HG02884 (cell line): ENCODE data around the gene MB21D2.
A peak's percentile ranks its signal among the peaks of the same experiment; 100 is the strongest.
"Not testable (repeated sequence)": the region's sequence is repeated elsewhere in the genome, so short reads cannot be mapped to it uniquely, and the experiment has no call there.

Experiments
- ATAC-seq: cut with Tn5 transposase; IDR thresholded peaks from one replicate; pipeline ENCODE4 v1.9.1; 2021; ENCODE audit warnings: mild to moderate bottlenecking, moderate library complexity; ENCODE audit not compliant: unreplicated experiment

Gene MB21D2, protein sequence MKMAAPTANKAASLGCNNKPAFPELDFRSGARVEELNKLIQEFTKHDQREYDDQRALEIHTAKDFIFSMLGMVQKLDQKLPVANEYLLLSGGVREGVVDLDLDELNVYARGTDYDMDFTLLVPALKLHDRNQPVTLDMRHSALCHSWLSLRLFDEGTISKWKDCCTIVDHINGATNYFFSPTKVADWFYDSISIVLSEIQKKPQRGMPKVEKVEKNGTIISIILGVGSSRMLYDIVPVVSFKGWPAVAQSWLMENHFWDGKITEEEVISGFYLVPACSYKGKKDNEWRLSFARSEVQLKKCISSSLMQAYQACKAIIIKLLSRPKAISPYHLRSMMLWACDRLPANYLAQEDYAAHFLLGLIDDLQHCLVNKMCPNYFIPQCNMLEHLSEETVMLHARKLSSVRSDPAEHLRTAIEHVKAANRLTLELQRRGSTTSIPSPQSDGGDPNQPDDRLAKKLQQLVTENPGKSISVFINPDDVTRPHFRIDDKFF

DNA sequence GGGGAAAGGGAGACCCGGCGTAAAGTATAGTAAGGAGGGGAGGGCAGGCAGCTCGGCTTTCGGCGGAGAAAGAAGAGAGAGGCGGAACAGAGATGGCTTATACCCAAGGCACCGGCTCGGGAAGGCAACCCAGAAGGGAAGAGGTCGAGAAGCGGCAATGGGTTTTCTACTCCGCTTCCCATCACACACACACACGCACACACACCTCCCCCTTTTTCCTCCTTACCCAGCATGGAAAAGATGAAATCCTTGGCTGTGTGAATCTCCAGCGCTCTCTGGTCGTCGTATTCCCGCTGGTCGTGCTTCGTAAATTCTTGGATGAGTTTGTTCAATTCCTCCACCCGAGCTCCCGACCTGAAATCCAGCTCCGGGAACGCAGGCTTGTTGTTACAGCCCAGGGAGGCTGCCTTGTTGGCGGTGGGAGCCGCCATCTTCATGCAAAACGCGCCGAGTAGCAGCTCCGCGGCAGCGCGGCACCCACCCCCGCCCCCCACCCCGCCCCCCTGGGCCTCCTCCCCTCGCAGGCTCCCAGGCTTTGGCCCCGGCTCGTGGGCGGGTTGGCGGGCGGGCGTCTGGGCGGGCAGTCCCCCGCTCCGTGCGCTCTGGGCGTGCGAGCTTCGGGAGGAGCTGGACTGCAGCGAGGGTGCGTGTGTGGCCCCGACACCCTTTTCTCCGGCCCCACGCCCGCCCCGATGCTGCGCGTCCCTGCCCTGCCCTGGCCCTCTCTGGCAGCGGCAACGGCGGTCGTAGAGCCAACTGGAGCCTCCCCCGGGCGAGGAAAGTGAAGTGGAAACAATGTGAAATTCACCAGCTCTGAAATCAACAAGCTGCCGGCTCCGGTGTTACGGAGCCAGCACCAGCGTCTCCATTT is at the start of gene MB21D2:
Gene MB21D2, minus strand, starts transcription at position 453 of the 871 bp plus-strand sequence. Its CDS starts 16 bp downstream, at position 437.
- ATAC-seq: peak; percentile 54

DNA sequence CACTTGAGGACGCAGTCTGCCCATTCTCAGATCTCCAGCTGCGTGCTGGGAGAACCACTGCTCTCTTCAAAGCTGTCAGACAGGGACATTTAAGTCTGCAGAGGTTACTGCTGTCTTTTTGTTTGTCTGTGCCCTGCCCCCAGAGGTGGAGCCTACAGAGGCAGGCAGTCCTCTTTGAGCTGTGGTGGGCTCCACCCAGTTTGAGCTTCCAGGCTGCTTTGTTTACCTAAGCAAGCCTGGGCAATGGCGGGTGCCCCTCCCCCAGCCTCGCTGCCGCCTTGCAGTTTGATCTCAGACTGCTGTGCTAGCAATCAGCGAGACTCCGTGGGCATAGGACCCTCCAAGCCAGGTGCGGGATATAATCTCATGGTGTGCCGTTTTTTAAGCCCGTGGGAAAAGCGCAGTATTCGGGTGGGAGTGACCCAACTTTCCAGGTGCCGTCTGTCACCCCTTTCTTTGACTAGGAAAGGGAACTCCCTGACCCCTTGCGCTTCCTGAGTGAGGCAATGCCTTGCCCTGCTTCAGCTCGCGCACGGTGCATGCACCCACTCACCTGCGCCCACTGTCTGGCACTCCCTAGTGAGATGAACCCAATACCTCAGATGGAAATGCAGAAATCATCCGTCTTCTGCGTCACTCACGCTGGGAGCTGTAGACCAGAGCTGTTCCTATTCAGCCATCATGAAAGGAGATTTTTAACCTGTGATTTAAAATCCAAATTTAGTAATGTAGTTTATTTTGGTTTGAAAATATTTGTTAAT is 47.5 kb upstream of the MB21D2 start:
- not testable (repeated sequence) for ATAC-seq

DNA sequence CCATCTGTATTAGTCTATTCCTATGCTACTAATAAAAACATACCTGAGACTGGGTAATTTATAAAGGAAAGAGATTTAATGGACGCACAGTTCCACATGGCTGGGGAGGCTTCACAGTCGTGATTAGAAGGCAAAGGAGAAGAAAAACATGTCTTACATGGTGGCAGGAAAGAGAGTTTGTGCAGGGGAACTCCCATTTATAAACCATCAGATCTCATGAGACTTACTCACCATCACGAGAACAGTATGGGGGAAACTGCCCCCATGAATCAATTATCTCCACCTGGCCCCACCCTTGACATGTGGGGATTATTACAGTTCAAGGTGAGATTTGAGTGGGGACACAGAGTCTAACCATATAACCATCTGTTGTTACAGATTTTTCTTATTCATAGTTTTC is 42.1 kb upstream of the MB21D2 start:
- no peak for ATAC-seq

DNA sequence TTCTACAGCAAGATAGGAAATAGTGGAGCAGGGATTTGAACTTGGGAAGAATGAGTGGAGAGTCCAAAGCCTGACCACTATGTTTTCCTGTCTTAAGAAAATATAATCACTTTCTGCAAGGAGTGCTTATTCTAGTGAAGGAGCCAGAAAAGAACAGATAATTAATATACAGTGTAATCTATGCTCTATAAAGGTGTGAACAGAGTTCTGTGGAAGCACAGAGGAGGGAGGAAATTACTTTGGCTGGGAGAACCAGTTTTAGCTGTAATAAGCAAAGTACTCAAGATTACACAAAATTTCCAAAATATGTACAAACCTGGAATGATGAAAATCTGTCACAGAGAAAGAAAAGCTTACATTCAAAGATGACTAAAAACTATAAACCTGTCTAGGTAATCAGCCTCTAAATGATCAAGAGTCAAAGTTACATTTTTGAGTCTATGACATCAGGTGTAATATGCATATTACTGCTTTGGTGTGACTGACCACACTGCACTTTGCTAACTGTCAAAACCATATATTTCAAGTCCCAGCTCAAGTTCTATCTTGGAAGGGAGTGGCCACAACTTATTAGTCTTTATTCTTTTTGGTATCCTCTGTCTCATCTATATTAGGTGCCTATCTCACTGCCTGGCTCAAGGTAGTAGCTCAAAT is 40.7 kb upstream of the MB21D2 start:
- ATAC-seq: no peak

DNA sequence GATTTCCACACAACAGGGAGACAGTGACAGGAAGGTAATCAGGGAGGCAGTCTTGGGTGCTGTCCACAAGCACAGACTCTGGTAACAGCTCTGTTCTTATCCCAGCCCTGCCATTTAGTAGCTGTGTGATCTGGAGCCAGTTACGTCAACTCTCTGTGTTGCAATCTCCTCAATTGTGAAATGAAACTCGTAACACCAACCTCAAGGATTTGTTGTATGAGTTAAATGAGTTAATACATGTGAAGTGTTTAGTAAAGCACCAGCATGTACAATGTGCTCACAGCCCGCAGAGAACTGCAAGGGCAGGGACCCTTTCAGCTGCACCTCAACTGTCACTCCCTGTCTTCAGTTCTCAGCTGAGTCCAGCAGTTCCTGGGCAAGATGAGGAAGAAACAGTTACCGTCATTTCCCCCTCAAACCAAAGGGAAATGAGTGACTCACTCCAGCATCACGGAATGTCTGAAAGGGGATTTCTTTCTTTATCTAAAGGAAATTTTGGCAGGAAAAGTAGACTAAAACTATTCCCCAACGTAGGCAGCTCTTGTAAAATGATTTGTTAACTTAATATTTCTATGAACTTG is 39.9 kb upstream of the MB21D2 start:
- no peak for ATAC-seq

DNA sequence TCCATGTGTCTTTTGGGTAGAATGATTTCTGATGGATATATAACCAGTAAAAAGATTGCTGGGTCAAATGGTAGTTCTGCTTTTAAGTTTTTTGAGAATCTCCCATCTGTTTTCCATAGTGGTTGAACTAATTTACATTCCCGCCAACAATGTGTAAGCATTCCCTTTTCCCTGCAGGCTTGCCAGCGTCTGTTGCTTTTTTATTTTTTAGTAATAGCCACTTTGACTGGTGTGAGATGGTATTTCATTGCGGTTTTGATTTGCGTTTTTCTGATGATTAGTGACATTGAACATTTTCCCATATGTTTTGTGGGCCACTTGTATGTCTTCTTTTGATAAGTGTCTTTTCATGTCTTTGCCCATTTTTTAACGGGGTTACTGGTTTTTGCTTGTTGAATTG is 36.3 kb upstream of the MB21D2 start:
- ATAC-seq: no peak

DNA sequence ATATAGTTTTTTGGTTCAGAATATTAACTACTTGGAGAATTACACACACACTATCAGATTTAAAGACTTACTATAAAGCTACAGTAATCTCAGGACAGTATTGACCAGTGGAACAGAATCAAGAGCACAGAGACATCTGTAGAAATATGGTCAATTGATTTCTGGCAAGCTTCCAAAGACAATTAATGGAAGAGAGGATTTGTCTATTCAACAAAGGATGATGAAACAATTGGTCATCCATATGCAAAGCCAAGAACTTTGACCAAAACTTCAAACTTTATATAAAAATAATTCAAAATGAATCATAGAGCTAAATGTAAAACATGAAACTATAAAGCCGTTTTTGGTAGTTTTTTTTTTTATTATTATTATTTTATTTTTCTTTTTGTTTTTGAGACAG is 29.8 kb upstream of the MB21D2 start:
- ATAC-seq: no peak

DNA sequence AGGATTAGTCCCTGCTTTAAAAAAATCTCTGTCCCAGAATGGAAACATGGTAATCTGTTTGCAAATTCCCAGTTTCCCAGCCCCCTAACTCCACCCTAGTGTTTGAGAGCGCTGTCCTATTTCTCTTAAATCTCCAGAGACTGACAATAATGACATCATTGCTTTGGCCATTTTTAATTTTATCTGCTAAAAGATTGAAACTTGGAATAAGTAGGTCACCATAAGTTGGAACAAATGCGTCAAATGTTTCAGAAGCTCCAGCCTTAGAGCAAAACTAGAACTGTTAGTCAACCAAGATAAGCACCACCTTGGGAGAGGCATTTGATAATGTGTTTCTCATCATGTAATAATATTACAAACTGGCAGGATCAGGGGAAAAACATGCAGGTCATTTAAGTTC is 25.7 kb upstream of the MB21D2 start:
- ATAC-seq: no peak

DNA sequence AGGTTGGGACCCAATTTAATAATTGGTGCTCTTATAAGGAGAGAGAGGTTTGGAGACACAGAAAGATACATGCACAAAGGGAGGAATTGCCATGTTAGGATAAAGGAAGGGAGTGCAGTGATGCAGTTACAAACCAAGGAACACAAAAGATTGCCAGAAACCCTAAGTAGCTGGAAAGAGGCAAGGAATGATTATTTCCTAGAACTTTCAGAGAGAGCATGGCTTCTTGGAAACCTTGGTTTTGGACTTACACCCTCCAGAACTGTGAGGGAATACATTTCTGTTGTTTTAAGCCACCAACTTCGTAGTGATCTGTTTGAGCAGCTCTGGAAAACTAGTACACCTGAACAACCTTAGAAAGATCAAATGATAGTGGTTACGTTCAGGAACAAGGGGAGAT is 25.0 kb upstream of the MB21D2 start:
- ATAC-seq: no peak

DNA sequence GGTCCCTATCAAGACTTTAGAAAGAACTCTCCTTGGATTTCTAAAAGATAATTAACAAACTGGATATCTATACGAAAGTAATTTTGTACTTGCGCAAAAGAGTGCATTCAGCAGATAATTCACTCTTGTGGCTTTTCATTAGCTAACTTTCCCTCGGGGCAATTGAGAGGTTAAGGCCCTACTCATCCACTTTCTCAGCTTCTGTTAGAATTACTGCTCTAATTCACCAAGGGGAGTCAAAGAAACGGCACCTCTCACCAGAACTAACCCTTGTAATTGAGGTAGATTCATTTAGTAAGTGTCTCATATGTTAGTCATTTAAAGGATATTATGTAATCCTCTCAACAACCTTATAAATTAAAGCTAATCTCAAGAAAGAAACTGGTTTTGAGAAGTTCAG is 22.5 kb upstream of the MB21D2 start:
- no peak for ATAC-seq

DNA sequence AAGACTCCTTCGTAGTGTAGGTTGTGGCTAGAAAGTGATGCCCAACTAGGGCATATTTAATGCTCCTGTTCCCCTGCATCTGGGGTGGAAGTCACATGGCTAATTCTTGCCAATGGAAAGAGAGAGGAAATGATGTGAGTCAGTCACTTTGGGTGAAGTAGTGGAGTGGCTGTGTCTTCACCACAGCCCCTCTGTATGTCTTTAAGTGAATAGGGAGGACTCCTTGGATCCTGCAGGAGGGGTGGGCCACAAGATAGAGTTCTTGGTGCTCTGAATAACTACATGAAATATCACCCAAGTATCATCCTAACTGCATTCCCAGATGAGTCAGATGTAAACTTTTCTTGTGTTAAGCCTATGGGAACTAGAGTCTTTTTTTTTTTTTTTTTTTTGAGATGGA is 17.8 kb upstream of the MB21D2 start:
- no peak for ATAC-seq

DNA sequence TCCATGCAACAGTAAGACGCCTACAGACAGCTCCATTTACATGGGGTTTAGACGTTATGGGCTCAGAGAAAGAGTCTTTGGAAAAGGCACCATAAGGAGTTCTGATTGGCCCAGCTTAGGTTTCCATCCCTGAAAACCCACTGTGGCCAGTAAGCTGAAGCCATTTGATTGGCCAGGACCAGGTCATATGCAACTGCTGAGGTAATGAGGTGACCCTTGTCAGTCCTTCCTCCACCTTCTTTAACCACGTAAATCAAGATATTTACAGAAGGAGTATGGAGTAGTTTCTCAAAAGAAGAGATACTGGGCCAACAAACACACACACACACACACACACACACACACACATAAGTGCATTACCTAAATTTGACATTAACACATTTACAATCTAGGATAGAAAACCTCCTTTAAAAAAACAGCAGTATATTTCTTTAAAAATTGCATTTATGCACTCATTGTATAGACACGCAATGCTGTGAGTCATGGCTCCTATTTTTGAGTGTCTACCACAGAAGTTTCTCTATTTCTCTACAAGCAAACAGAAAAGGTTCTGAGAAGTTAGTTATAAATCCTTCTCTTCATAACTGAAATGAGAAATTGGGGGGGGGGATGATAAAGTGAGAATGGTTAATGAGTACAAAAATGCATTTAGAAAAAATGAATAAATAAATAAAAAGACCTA is 16.3 kb upstream of the MB21D2 start:
- no peak for ATAC-seq

DNA sequence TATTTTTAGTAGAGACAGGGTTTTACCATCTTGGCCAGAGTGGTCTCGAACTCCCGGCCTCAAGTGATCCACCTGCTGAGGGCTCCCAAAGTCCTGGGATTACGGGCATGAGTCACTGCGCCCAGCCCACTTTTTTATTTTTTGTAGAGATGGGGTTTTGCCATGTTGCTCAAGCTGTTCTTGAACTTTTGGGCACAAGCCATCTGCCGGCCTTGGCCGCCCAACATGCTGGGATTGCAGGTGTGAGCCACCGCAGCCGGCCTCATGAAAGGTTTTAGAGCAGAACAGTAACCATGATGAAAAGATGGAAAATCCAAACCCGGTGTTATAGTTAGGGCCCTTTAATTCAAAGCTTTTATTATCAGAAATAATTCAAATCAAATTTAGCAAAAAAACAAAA is 15.6 kb upstream of the MB21D2 start:
- ATAC-seq: no peak

DNA sequence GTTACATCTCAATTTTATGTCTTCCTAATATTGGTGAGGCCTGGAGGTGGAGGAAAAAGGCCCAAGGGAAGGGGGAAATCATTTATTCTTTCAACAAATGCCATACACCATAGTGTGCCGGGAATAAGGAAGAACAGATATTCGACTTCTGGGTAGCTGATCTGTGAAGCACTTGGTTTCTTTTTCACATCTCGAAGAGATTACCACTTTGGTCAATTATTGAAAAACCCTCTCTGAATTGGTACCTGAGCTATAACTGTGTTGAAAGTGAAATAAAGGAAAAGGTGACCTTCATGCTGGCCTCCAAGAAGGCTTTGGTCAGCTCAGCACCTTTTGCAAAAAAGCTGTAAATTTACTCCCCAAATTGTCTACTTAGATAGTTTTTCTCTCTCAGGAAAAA is 14.2 kb upstream of the MB21D2 start:
- no peak for ATAC-seq

DNA sequence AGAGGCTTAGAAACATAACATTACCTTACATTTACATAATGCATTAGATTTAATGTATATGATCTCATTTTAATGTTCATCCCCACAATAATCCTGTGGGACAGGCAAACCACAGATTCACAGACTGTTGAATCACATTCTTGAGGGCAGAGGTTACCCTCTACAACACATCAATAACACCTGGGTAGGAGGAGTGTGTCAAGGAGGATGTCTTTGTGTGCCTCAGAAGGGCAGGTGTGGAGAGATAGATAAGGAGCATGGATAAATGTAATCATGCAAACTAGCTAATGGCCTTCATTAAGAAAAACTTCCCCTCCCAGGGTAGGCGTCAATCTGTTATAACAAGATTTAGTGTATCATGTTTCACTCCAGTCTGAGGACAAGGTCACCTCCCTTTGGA is 12.9 kb upstream of the MB21D2 start:
- ATAC-seq: no peak

DNA sequence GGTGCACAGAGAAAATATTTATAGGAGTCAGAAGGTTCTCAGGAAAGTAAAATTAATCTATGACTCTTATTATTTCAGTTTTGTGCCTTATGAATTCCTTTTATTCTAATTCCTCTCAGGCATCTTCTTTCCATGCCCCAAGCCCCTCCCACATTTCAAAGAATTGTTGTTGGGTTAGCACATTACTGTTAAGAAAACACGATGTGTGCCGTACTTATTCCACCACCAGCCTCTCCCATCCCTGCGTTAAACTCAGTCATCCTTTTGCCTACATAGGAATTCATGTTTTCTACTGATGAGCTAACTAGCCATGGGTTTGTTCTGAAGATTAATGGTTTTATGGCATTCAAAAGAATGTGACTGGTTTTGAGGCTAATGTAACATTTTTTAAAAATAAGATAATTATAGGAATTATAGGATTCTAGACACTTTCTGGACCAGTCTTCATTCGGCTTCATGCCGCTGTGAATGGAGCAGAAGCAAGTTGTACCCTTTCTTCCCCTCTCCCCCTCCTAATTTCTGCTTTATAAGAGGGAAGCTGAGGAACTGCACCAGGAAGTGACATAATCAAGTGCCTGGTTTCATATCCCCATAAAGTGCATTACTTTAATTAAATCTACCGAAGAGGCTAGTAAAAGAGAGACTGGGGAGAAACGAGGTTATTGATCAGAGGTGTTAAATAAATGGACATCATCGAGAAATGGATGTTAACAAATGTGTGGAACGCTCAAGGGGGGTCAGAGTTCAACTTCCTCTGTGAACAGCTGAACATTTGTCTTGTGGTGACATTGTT is 12.3 kb upstream of the MB21D2 start:
- no peak for ATAC-seq

DNA sequence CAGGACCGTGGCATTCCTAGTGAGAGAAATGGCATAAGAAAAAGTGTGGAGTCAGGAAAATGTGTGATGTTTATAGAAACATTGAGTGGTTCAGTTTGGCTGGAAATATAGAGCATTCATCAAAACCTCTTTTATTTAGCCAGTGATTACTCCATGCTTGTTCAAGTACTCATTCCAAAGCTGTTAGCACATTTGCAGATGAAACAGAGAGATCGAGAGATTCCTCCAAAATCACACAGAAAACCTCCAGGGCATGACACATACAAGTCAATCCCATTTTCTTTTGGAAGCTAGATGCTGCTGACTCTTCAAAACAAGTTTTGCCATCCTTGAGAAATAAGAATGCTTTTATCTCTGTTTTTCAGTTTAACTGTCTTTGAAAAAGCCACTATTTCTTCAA is 11.5 kb upstream of the MB21D2 start:
- ATAC-seq: no peak

DNA sequence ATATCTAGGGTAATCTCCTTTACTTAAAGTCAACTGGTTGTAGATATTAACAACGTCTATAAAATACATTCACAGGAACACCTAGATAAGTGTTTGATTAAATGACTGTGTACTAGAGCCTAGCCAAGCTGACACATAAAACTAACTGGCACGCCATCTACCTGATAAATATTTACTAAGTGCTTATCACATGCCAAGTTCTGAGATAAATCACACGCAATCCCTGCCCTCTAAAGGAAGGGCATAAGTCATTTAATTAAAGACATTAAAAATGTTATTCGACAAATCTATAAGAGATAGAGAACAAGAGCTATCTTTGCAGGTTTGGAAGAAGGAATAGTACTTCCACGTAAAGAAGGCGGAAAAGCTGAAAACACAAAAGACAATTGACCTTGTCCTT is 11.1 kb upstream of the MB21D2 start:
- ATAC-seq: no peak

DNA sequence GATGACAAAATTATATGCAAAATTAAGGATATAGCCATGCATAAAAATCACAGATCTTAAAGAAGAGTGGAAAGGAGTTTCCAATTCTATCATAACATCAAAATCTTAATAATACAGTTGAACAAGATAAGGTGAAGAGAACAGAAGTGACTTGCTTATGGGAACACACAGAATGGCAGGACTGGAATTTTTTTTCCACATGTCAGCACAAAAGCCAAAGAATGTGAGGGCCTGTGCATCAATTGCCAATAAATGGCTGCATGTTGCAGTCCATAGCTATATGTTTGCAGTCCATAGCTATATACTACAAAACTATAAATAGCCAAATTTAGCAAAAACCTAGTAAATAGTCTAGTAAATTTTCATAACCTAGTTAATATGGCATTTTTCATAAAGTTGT is 10.4 kb upstream of the MB21D2 start:
- ATAC-seq: no peak
